Suprapubic skin (tissue), 4 donors: ENCODE results near the gene FYN. TPM values are rescaled to one million over a fixed set of nuclear protein-coding genes. Genes with fewer than 3 reads are reported as not detected.

ENCODE experiments used
- DNase-seq, 2 donors: peaks; one replicate each; pipeline ENCODE4 v3.0.0-alpha.2; 2019; ENCODE audit warnings: low spot score in 2 of 2
- H3K27ac ChIP-seq: fragments of 200-600 bp; sonication (generic); one replicate; pipeline ENCODE4 v1.5.1; 2019
- H3K27me3 ChIP-seq: fragments of 200-600 bp; sonication (generic); one replicate; pipeline ENCODE4 v1.5.1; 2019
- H3K36me3 ChIP-seq: fragments of 200-600 bp; sonication (generic); one replicate; pipeline ENCODE4 v1.5.1; 2019
- H3K4me1 ChIP-seq: fragments of 200-600 bp; sonication (generic); one replicate; pipeline ENCODE4 v1.5.1; 2019
- H3K4me3 ChIP-seq: fragments of 200-600 bp; sonication (generic); one replicate; pipeline ENCODE4 v1.5.1; 2019; ENCODE audit warnings: mild to moderate bottlenecking
- H3K9me3 ChIP-seq: fragments of 200-600 bp; sonication (generic); one replicate; pipeline ENCODE4 v1.5.1; 2019
- CTCF ChIP-seq, 2 donors: fragments of 200-600 bp in 1 of 2; fragments of 450-650 bp in 1 of 2; sonication (generic) in 1 of 2; IDR thresholded peaks; one replicate each; pipeline ENCODE4 v1.5.1; 2016 to 2019; ENCODE audit warnings: antibody characterized with exemption in 2 of 2, mild to moderate bottlenecking in 1 of 2, moderate library complexity in 1 of 2
- EP300 ChIP-seq: sonication (generic); formaldehyde crosslinking; IDR thresholded peaks from one replicate; pipeline ENCODE4 v1.6.1; 2017; ENCODE audit warnings: antibody characterized with exemption
- POLR2A ChIP-seq, 2 donors: fragments of 450-650 bp; IDR thresholded peaks; one replicate each; pipeline ENCODE4 v1.6.1; 2017; ENCODE audit warnings: antibody characterized with exemption in 2 of 2, mild to moderate bottlenecking in 2 of 2, moderate library complexity in 2 of 2
- POLR2AphosphoS5 ChIP-seq, 3 donors: sonication (generic); formaldehyde crosslinking; IDR thresholded peaks; one replicate each; pipeline ENCODE4 v1.6.1; 2017; ENCODE audit warnings: antibody characterized with exemption in 3 of 3
- WGBS: methylation state at CpG from one replicate; pipeline ENCODE4 v1.1.5; 2018; 5-methylcytosine and 5-hydroxymethylcytosine counted together
- total RNA-seq, 4 donors: library from RNA; depleted of rRNA; stranded (reverse); fragments of >200 nt; gene quantifications; one replicate each; pipeline ENCODE4 v1.1.0, GENCODE V29; 2016

Gene FYN
- total RNA-seq, 4 donors from 2014 or later, result 36.6 to 89.6 (median 67.3) TPM

GRCh38 chr6:111865049-111865585 is 8.1 kb downstream of the FYN start:
- Histone ChIP-seq H3K4me3 (no peak overlapping the region), H3K9me3 (no peaks in the 10 kb centered on the region), H3K36me3 (no peaks in the 10 kb centered on the region), H3K4me1 (peaks cover 20% of the 10 kb centered on the region), H3K27ac (no peak overlapping the region), H3K27me3 (no peaks in the 10 kb centered on the region)
- WGBS, result 75% methylated on average over 6 of the region's 6 CpGs
- DNase-seq, result no peak
- no peak for TF ChIP-seq POLR2A (IDR thresholded peaks at IDR 0.05)
- TF ChIP-seq POLR2AphosphoS5 (IDR thresholded peaks at IDR 0.05), result no peak
- no peak for TF ChIP-seq EP300
- TF ChIP-seq CTCF (IDR thresholded peaks at IDR 0.05), result no peak

GRCh38 chr6:111864138-111865048 is 8.9 kb downstream of the FYN start:
- Histone ChIP-seq H3K9me3 (no peaks in the 10 kb centered on the region), H3K27me3 (no peaks in the 10 kb centered on the region), H3K4me1 (peaks cover 13% of the 10 kb centered on the region), H3K4me3 (no peak overlapping the region), H3K36me3 (no peaks in the 10 kb centered on the region), H3K27ac (no peak overlapping the region)
- DNase-seq, result no peak
- no peak for TF ChIP-seq CTCF (IDR thresholded peaks at IDR 0.05)
- TF ChIP-seq POLR2AphosphoS5 (IDR thresholded peaks at IDR 0.05), result no peak
- no peak for TF ChIP-seq EP300
- no peak for TF ChIP-seq POLR2A (IDR thresholded peaks at IDR 0.05)
- WGBS, result 93% methylated on average over 6 of the region's 6 CpGs

GRCh38 chr6:111862741-111863140 is 10.5 kb downstream of the FYN start:
- H3K4me1 ChIP-seq, result peaks cover 9% of the 10 kb centered on the region
- H3K27ac ChIP-seq, result no peak overlapping the region
- H3K9me3 ChIP-seq, result no peaks in the 10 kb centered on the region
- H3K27me3 ChIP-seq, result no peaks in the 10 kb centered on the region
- no peaks in the 10 kb centered on the region for H3K36me3 ChIP-seq
- H3K4me3 ChIP-seq, result no peak overlapping the region
- no peak for TF ChIP-seq POLR2A (IDR thresholded peaks at IDR 0.05)
- TF ChIP-seq POLR2AphosphoS5 (IDR thresholded peaks at IDR 0.05), result no peak
- TF ChIP-seq EP300, result no peak
- no peak for TF ChIP-seq CTCF (IDR thresholded peaks at IDR 0.05)
- no peak for DNase-seq
- 92% methylated on average over 6 of the region's 6 CpGs for WGBS

GRCh38 chr6:111862314-111862713 is 10.9 kb downstream of the FYN start:
- no peak for DNase-seq
- TF ChIP-seq POLR2A (IDR thresholded peaks at IDR 0.05), result no peak
- TF ChIP-seq EP300, result no peak
- TF ChIP-seq CTCF (IDR thresholded peaks at IDR 0.05), result no peak
- no peak for TF ChIP-seq POLR2AphosphoS5 (IDR thresholded peaks at IDR 0.05)
- 90% methylated on average over 5 of the region's 5 CpGs for WGBS
- Histone ChIP-seq H3K4me3 (no peak overlapping the region), H3K9me3 (no peaks in the 10 kb centered on the region), H3K36me3 (no peaks in the 10 kb centered on the region), H3K27me3 (no peaks in the 10 kb centered on the region), H3K27ac (no peak overlapping the region), H3K4me1 (peaks cover 9% of the 10 kb centered on the region)

- Histone ChIP-seq H3K27ac (no peak overlapping the region), H3K36me3 (no peaks in the 10 kb centered on the region), H3K9me3 (no peaks in the 10 kb centered on the region), H3K27me3 (no peaks in the 10 kb centered on the region), H3K4me1 (peaks cover 15% of the 10 kb centered on the region), H3K4me3 (no peak overlapping the region)
- 80% methylated on average over 7 of the region's 7 CpGs for WGBS
- TF ChIP-seq EP300 (no peak), CTCF (IDR thresholded peaks at IDR 0.05) (no peak), POLR2AphosphoS5 (IDR thresholded peaks at IDR 0.05) (no peak), POLR2A (IDR thresholded peaks at IDR 0.05) (no peak)
- no peak for DNase-seq
Observed at GRCh38 chr6:111861431-111861885, 11.8 kb downstream of the FYN start.
